GM18508 (cell line): ENCODE measurements around the gene BACH2.
"Not testable (repeated sequence)": the region's sequence is repeated elsewhere in the genome, so short reads cannot be mapped to it uniquely, and the experiment has no call there.

Experiments
- ATAC-seq: cut with Tn5 transposase; IDR thresholded peaks from one replicate; pipeline ENCODE4 v1.9.1; 2021; ENCODE audit warnings: moderate number of reproducible peaks; ENCODE audit not compliant: insufficient read depth, unreplicated experiment

The BACH2 gene

DNA sequence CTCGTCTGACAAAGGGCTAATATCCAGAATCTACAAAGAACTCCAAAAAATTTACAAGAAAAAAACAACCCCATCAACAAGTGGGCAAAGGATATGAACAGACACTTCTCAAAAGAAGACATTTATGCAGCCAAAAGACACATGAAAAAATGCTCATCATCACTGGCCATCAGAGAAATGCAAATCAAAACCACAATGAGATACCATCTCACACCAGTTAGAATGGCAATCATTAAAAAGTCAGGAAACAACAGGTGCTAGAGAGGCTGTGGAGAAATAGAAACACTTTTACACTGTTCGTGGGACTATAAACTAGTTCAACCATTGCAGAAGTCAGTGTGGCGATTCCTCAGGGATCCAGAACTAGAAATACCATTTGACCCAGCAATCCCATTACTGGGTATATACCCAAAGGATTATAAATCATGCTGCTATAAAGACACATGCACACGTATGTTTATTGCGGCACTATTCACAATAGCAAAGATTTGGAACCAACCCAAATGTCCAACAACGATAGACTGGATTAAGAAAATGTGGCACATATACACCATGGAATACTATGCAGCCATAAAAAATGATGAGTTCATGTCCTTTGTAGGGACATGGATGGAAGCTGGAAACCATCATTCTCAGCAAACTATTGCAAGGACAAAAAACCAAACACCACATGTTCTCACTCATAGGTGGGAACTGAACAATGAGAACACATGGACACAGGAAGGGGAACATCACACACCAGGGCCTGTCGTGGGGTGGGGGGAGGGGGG is 130.3 kb downstream of the BACH2 start:
- ATAC-seq, result not testable (repeated sequence)

GRCh38 chr6:90162648-90163387 is 133.8 kb downstream of the BACH2 start:
- no peak for ATAC-seq

GRCh38 chr6:90160013-90160412 is 136.6 kb downstream of the BACH2 start:
- ATAC-seq, result no peak

- no peak for ATAC-seq
These were observed 137.2 kb downstream of the BACH2 start for GRCh38 chr6:90159452-90159851.

- no peak for ATAC-seq
These were observed 137.7 kb downstream of the BACH2 start for GRCh38 chr6:90158936-90159335.

DNA sequence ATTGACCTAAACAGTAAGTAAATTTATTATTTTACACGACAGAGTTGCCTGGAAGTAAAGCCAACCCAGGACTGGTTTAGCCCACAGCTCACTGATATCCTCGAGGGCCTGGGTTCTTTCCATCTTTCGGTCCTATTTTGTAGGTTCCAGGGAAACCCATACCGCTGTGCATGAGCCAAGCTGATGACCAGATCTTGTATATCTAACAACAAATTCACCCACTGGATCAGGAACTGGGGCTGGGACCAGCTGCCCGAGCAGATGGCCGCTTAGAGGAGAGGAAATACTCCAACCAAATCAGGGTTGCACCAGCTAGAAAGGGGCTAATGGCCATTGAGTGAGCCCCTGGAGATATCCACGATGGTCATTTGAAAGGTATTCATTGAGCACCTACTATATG is 139.2 kb downstream of the BACH2 start:
- no peak for ATAC-seq

- no peak for ATAC-seq
These were observed 139.8 kb downstream of the BACH2 start for GRCh38 chr6:90156861-90157260.

GRCh38 chr6:90154755-90155470 is 141.7 kb downstream of the BACH2 start:
- no peak for ATAC-seq

DNA sequence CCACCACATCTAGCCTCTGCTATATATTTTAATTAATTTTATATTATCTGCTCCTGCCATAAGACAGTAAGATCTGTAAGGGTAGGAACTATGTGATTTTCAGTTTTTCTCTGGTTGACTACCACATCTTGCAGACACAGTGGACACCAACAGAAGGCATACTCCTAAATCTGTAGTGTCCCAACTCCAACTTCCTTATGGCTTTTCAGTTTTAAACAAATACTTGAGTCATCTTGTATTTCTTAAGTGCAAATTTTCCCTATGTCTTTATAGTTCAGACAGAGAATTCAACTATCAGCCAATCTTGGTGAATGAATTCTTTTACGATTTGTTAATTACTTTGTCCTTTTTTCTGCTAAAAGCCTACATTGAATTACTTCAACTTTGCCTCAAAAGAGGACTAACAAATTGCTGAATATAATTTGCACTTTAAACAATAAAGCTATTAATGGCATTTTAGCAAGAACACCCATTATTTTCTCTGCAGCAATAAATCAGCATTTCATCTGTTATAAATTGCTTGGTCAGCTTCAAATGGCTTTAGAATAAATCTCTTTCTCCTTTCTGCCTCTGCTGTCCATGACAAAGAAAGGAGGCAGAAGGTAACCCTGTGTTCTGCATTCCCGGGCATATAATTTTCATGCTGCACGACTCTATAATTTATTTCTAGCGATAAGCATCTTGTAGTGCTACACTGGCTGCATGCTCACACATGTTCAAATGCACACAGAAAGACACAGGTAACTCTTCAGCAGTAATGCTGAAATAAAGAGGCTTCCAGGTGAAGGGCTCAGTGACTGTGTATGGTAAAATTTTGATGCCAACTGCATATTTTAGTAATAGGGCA is 144.8 kb downstream of the BACH2 start:
- no peak for ATAC-seq

- no peak for ATAC-seq
These were observed 147.4 kb downstream of the BACH2 start for GRCh38 chr6:90149280-90149679.

DNA sequence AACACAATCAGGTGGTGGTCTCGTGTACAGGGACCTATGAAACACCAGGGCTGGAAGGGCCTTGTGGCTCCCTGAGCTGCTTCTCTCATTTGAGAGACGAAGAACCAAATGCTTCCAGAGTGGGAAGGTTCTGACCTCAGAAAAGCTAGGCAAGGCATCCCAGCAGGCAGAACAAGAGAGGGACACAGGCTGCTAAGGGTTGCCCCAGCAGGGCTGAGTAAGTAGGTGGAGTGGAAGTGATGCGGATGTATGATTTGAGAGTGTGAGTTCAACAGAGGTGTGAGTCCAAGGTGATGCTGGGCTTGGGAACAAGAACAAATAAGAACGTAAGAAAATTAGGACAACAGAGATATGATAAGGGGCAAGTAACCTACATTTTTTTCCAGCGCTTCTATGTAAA is 147.8 kb downstream of the BACH2 start:
- no peak for ATAC-seq

- ATAC-seq, result no peak
These were observed 149.6 kb downstream of the BACH2 start for GRCh38 chr6:90146921-90147649.

GRCh38 chr6:90146024-90146423 is 150.6 kb downstream of the BACH2 start:
- ATAC-seq, result no peak

GRCh38 chr6:90144928-90145555 is 151.6 kb downstream of the BACH2 start:
- no peak for ATAC-seq

- ATAC-seq, result no peak
These were observed 152.2 kb downstream of the BACH2 start for GRCh38 chr6:90144396-90144795.

- ATAC-seq, result no peak
These were observed 156.0 kb downstream of the BACH2 start for GRCh38 chr6:90140683-90141082.

GRCh38 chr6:90139272-90139817 is 157.3 kb downstream of the BACH2 start:
- no peak for ATAC-seq

DNA sequence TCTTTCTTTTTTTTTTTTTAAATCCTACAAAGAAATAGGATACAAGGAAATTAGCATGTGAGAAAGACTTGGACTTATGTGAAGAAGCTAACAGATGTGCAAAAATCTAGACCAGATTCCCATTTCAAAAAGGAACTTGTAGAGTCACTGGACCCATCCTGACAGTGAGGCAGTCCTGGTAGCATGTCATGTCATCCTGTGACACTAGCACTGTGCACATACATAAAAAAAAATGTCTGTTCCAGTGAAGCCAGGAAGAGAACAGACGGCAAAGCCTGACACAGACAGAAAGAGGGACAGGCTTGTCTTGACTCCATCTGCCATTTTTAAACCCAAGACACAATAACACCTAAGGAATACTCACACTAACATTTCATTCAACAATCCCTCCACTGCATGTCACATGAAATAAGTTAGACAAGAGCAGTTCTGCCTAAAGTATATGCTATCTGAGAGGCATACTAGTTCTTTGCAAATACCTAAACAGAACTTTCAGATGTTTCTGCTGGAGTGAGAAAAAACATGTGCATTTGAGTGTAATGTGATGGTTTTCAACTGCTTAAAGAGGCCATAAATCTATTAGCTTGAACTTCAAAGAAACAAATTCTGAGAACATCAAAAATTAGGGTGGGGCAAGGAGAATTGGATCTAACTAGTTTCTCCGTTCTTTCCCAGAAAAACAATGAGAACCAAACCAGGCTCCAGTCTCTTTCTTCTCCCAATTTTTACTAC is 159.6 kb downstream of the BACH2 start:
- no peak for ATAC-seq
